Esophagus muscularis mucosa (tissue), 4 donors: ENCODE measurements around the gene HS3ST5. TPM values are rescaled to one million over a fixed set of nuclear protein-coding genes. Genes with fewer than 3 reads are reported as not detected.
"Not testable (repeated sequence)": the region's sequence is repeated elsewhere in the genome, so short reads cannot be mapped to it uniquely, and the experiment has no call there.

Experiments
- DNase-seq: peaks from one replicate; pipeline ENCODE4 v3.0.0-alpha.2; 2017; ENCODE audit errors: extremely low spot score
- H3K27ac ChIP-seq, 4 donors: fragments of 200-600 bp; sonication (generic); replicated peaks in 1 of 4; 1 replicate in 3 of 4; 2 replicates in 1 of 4; pipeline ENCODE4 v1.5.1; 2016 to 2019; ENCODE audit warnings: mild to moderate bottlenecking in 1 of 4
- H3K27me3 ChIP-seq, 4 donors: fragments of 200-600 bp; sonication (generic); one replicate each; pipeline versions ENCODE4 v1.5.1 to v1.6.0; 2016 to 2019
- H3K36me3 ChIP-seq, 4 donors: fragments of 200-600 bp; sonication (generic); one replicate each; pipeline ENCODE4 v1.5.1; 2016 to 2019
- H3K4me1 ChIP-seq, 4 donors: fragments of 200-600 bp; sonication (generic); one replicate each; pipeline ENCODE4 v1.5.1; 2016 to 2019
- H3K4me3 ChIP-seq, 4 donors: fragments of 200-600 bp; sonication (generic); 1 replicate in 2 of 4; 2 replicates in 2 of 4; pipeline ENCODE4 v1.5.1; 2016 to 2019; ENCODE audit warnings: mild to moderate bottlenecking in 4 of 4, moderate library complexity in 1 of 4
- H3K9me3 ChIP-seq, 4 donors: fragments of 200-600 bp; sonication (generic); 1 replicate in 3 of 4; 2 replicates in 1 of 4; pipeline ENCODE4 v1.5.1; 2016 to 2019
- EP300 ChIP-seq: sonication (generic); formaldehyde crosslinking; IDR thresholded peaks from one replicate; pipeline ENCODE4 v1.6.1; 2017; ENCODE audit warnings: antibody characterized with exemption
- POLR2A ChIP-seq: fragments of 450-650 bp; IDR thresholded peaks from one replicate; pipeline ENCODE4 v1.6.1; 2017; ENCODE audit warnings: antibody characterized with exemption, moderate library complexity, mild to moderate bottlenecking, low read depth
- POLR2AphosphoS5 ChIP-seq, 2 donors: sonication (generic); formaldehyde crosslinking; IDR thresholded peaks; one replicate each; pipeline ENCODE4 v1.6.1; 2017; ENCODE audit warnings: antibody characterized with exemption in 2 of 2
- WGBS: methylation state at CpG from one replicate; pipeline ENCODE4 v1.1.5; 2018; 5-methylcytosine and 5-hydroxymethylcytosine counted together
- intact Hi-C: fragments of 100-400 bp; cut with DNase I; formaldehyde crosslinking; loops from one replicate; pipeline ENCODE4 v1.15.1; 2023
- total RNA-seq, 4 donors: library from RNA; depleted of rRNA; stranded (reverse); fragments of >200 nt; gene quantifications; one replicate each; pipeline versions ENCODE4 v1.1.0 to v1.2.1, GENCODE V29; 2016
- TF ChIP-seq, protein P1 (sequence below), 3 experiments: fragments of 200-600 bp in 2 of 3; fragments of 450-650 bp in 1 of 3; sonication (generic) in 2 of 3; IDR thresholded peaks; one replicate each; pipeline ENCODE4 v1.5.1; 2017 to 2019; ENCODE audit warnings: antibody characterized with exemption in 3 of 3, mild to moderate bottlenecking in 2 of 3, moderate library complexity in 1 of 3

HS3ST5 gene
- total RNA-seq, 4 donors from 2014 or later, result 0.13 to 0.33 TPM; not detected in 2

DNA sequence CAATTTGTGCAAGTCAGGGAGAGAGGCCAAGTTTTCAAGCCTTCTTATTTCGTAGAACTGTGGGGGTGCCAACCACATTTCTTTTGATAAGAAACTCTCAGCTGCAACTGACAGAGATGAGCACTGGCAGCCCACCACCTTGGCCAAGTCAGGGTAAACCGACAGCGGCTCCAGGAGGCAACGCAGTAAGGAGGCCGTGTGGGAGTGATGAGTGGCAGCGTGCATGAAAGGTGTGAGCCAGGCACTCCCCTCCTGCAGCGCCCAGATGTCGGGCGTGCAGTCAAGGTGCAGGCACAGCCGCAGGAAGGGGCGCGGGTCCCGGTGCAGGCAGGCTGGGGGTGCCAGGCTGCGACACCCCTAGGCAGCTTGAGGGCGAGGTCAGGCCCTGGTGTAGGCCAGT lies 322.6 kb downstream of the HS3ST5 start:
- DNase-seq, result no peak
- Histone ChIP-seq H3K27ac (no peak overlapping the region), H3K4me3 (no peak overlapping the region), H3K27me3 (no peaks in the 10 kb centered on the region), H3K4me1 (no peaks in the 10 kb centered on the region), H3K9me3 (no peaks in the 10 kb centered on the region), H3K36me3 (no peaks in the 10 kb centered on the region)
- 97% methylated on average over 12 of the region's 15 CpGs for WGBS
- intact Hi-C loops, result no loop called here
- no peak for TF ChIP-seq POLR2AphosphoS5 (IDR thresholded peaks at IDR 0.05)

DNA sequence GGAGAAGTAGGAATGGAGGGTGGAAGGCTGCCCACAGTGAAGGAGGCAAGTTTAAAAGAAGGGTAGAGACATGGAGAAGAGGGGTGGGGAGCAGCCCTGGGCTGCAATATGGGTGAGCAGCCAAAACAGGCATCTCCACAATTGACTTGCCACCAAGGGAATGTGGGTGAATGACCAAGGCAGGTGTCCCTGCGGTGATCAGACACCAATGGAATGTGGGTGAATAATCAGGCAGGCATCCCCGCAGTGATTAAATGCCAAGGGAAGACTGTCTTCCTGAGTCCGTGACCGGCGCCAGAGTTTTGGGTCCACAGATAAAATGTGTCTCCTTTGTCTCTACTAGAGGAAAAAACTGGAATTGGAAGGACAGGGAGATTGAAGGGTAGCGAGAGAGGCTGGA lies 325.7 kb downstream of the HS3ST5 start:
- H3K4me3 ChIP-seq, H3K27ac ChIP-seq, H3K36me3 ChIP-seq, intact Hi-C loops, H3K4me1 ChIP-seq, H3K27me3 ChIP-seq, DNase-seq, H3K9me3 ChIP-seq: not testable (repeated sequence)
- WGBS, result 94% methylated on average over 6 of the region's 6 CpGs

DNA sequence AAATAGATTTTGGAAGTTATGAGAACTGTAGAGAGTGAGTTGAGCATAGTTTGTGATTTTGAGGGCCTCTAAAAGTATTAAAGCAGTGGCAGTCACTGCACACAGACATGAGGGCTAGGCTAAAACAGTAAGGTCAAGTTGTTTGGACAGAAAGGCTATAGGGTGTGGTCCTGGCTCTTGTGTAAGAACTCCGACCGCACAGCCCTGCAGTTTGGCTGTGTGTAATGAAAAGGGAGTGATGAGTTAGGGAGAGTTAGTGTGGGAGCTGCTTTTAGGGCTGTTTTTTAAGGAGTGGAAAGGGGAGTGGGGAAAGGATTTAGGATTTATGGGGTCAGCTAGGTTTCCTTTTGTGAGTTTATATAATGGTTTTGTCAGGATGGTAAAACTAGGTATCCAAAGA lies 328.7 kb downstream of the HS3ST5 start:
- H3K36me3 ChIP-seq, H3K27me3 ChIP-seq, H3K4me3 ChIP-seq, H3K9me3 ChIP-seq, DNase-seq, H3K27ac ChIP-seq, H3K4me1 ChIP-seq, intact Hi-C loops: not testable (repeated sequence)
- WGBS, result 61% methylated on average over 2 of the region's 2 CpGs

DNA sequence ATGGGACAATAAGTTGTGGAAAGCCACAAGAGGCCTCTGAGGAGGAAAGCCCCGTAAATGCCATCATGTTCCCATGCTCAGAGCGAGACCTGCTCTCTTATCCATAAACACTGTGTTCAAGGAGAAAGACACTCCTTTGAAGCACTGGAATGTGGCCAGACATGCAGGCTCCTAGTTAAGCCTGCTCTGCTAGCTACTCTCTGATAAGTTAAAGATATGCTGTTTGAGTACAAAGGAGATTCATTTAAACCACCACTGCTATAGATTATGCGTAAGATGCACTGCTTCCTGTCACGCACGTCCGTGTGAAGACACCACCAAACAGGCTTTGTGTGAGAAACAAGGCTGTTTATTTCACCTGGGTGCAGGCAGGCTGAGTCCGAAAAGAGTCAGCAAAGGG lies 331.3 kb downstream of the HS3ST5 start:
- H3K4me1 ChIP-seq, H3K4me3 ChIP-seq, DNase-seq, H3K27ac ChIP-seq, H3K9me3 ChIP-seq, intact Hi-C loops, H3K36me3 ChIP-seq, H3K27me3 ChIP-seq: not testable (repeated sequence)
- WGBS, result 86% methylated on average over 7 of the region's 7 CpGs

DNA sequence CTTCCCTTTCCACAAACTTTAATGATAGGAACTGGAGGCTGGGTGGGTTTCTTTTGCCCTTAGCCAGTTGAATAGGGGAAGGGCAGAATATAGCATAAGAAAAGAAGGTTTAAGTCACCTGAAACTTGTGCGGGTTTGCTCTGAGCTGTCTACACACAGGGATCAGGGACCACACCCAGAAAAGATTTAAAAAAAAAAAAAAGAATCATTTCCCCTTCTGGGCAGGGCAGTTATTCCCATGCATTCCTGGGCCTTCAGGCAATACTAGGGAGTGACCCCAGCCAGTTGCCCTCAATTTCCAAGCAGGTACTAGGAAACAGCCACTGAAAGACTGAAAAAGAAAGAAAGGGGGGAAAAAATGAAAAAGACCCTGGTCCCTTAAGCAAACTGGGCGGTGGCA lies 332.3 kb downstream of the HS3ST5 start:
- H3K9me3 ChIP-seq, result no peaks in the 10 kb centered on the region
- H3K36me3 ChIP-seq, result no peaks in the 10 kb centered on the region
- no peak for DNase-seq
- H3K4me1 ChIP-seq, result no peaks in the 10 kb centered on the region
- TF ChIP-seq POLR2AphosphoS5 (IDR thresholded peaks at IDR 0.05) (no peak), POLR2A (no peak), EP300 (no peak)
- intact Hi-C loops, result no loop called here
- no peak overlapping the region for H3K27ac ChIP-seq
- H3K4me3 ChIP-seq, result no peak overlapping the region
- 100% methylated on average over 2 of the region's 2 CpGs for WGBS
- no peaks in the 10 kb centered on the region for H3K27me3 ChIP-seq

DNA sequence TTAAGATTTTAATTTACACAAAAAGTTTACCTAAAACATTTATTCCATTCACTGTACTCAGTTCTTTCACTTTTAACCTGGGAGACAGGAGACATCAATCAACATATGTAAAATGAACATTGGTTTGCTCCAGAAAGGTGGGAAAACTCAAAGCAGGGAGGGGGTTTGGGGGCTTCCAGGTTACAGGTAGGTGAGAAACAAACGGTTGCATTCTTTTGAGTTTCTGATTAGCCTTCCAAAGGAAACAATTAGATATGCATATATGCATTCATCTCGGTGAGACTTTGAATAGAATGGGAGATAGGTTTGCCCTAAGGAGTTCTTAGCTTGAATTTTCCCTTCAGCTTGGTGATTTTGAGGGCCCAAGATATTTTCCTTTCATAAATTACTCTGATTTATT lies 333.6 kb downstream of the HS3ST5 start:
- intact Hi-C loops, result no loop called here
- Histone ChIP-seq H3K27me3 (no peaks in the 10 kb centered on the region), H3K4me3 (no peak overlapping the region), H3K4me1 (no peaks in the 10 kb centered on the region), H3K27ac (no peak overlapping the region), H3K9me3 (no peaks in the 10 kb centered on the region), H3K36me3 (no peaks in the 10 kb centered on the region)
- TF ChIP-seq, protein P1, sequence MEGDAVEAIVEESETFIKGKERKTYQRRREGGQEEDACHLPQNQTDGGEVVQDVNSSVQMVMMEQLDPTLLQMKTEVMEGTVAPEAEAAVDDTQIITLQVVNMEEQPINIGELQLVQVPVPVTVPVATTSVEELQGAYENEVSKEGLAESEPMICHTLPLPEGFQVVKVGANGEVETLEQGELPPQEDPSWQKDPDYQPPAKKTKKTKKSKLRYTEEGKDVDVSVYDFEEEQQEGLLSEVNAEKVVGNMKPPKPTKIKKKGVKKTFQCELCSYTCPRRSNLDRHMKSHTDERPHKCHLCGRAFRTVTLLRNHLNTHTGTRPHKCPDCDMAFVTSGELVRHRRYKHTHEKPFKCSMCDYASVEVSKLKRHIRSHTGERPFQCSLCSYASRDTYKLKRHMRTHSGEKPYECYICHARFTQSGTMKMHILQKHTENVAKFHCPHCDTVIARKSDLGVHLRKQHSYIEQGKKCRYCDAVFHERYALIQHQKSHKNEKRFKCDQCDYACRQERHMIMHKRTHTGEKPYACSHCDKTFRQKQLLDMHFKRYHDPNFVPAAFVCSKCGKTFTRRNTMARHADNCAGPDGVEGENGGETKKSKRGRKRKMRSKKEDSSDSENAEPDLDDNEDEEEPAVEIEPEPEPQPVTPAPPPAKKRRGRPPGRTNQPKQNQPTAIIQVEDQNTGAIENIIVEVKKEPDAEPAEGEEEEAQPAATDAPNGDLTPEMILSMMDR (IDR thresholded peaks at IDR 0.05), result no peak
- no peak for TF ChIP-seq POLR2AphosphoS5 (IDR thresholded peaks at IDR 0.05)
- no peak for TF ChIP-seq EP300
- TF ChIP-seq POLR2A, result no peak
- DNase-seq, result no peak
- 59% methylated on average over 2 of the region's 2 CpGs for WGBS

DNA sequence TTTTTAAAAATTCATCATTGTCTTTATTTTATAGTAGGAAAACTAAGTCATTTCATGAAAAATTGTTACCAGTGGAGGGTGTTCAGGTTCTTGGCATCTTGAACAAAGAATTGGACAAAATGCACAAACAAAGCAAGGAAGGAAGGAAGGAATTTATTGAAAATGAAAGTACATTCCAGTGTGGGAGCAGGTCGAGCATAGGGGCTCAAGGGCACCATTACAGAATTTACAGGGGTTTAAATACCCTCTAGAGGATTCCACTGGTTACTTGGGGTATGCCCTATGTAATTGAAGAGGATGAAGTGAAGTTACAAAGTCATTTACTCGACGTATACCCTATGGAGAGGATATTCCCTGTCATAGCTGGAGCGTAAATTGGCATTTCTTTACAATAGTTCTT lies 334.5 kb downstream of the HS3ST5 start:
- Histone ChIP-seq H3K9me3 (no peaks in the 10 kb centered on the region), H3K4me3 (no peak overlapping the region), H3K27ac (no peak overlapping the region), H3K36me3 (no peaks in the 10 kb centered on the region), H3K4me1 (no peaks in the 10 kb centered on the region), H3K27me3 (no peaks in the 10 kb centered on the region)
- TF ChIP-seq POLR2A (no peak), POLR2AphosphoS5 (IDR thresholded peaks at IDR 0.05) (no peak), EP300 (no peak)
- TF ChIP-seq, protein P1 (IDR thresholded peaks at IDR 0.05), result no peak
- intact Hi-C loops, result no loop called here
- DNase-seq, result no peak
- WGBS, result 79% methylated on average over 4 of the region's 4 CpGs
